ENCODE results near the gene A3GALT2. TPM values are rescaled to one million over a fixed set of nuclear protein-coding genes. Genes with fewer than 3 reads are reported as not detected.

A3GALT2 gene
- total RNA-seq, 1 donor from 2014 or later = not detected

DNA sequence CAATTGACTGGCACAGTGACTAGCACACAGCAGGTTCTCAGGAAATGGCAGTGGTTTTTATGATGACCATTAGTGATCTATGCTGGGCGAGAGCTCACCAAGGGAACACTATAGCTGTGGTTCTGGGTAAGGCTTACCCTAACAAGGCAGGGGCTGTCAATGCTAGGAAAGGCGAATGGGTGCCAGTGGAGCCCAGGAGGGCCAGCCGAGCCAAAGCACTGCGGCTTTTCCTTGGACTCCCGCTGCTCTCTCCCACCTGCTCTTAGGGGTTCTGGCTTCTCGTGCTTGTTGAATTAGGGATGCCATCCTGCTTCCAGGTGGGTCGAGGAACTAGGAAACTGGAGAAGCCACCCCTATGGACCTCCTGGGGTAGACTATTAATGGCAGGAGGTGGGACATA, 10.0 kb upstream of the A3GALT2 start:
- no peak for DNase-seq (ENCODE audit: low read depth)
- TF ChIP-seq, protein P1, sequence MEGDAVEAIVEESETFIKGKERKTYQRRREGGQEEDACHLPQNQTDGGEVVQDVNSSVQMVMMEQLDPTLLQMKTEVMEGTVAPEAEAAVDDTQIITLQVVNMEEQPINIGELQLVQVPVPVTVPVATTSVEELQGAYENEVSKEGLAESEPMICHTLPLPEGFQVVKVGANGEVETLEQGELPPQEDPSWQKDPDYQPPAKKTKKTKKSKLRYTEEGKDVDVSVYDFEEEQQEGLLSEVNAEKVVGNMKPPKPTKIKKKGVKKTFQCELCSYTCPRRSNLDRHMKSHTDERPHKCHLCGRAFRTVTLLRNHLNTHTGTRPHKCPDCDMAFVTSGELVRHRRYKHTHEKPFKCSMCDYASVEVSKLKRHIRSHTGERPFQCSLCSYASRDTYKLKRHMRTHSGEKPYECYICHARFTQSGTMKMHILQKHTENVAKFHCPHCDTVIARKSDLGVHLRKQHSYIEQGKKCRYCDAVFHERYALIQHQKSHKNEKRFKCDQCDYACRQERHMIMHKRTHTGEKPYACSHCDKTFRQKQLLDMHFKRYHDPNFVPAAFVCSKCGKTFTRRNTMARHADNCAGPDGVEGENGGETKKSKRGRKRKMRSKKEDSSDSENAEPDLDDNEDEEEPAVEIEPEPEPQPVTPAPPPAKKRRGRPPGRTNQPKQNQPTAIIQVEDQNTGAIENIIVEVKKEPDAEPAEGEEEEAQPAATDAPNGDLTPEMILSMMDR (conservative IDR thresholded peaks at IDR 0.05; ENCODE audit: low read depth, low read length) = no peak
- H3K4me3 ChIP-seq (ENCODE audit: low read depth, low read length) = no peak overlapping the region

DNA sequence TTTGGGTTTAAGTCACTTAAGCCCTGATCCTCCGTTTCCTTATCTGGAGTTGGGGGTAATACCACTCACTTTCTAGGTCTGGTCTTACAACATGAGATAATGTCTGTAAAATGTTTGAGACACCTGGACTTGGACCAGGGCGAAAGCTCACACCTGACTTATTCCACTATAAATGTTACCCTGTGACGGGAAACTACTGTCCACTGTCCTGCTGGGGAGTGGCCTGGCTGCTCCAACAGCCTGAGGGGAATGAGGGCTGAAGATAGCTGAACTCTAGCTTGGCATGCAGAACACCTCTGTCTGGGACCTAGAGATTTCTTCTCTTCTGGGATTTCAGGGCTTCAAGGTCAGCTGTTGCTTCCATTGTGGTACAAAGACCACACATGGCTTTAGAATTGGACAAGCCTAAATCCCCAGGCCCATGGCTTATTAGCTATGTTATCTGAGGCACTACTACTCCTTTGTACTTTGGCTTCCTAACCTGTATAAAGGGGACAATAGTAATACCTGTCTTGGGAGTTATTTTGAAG, 9.5 kb upstream of the A3GALT2 start:
- no peak for DNase-seq (ENCODE audit: low read depth)
- TF ChIP-seq, protein P1 (conservative IDR thresholded peaks at IDR 0.05; ENCODE audit: low read depth, low read length) = no peak
- no peak overlapping the region for H3K4me3 ChIP-seq (ENCODE audit: low read depth, low read length)

DNA sequence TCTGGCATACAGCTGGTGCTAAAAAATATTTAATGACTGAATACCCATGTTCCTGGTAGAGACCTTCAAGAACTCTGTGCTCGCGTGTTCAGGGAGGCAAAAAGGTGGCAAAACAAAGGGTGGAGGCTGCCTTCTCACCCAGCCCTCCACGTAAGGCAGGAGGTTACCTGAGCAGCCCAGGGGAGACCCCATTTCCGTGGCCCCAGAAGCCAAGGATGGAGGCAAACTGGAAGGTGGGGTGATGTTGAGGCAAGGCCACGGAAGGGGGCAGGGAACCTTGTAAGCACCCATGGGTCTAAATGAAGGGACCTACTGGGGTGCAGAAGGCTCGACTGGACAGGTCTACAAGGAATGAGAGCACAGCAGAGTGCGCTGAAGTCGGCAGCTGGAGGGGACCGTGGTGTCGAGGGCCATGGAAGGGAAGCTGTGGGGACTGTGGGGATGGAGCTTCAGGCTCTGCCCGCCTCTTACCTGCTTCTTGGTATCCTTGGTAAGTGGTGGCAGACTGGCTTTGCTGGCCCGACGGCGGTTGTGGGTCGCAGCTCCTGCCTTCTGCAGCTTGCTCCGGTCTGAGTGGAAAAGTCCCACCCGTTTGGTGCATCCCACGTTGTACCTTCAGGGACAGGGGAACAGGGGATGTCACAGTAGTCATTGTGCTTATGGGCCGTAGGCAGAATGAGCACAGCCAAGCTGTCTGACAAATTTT, 8.9 kb upstream of the A3GALT2 start:
- no peak overlapping the region for H3K4me3 ChIP-seq (ENCODE audit: low read depth, low read length)
- DNase-seq (ENCODE audit: low read depth) = no peak
- TF ChIP-seq, protein P1 (conservative IDR thresholded peaks at IDR 0.05; ENCODE audit: low read depth, low read length) = no peak

DNA sequence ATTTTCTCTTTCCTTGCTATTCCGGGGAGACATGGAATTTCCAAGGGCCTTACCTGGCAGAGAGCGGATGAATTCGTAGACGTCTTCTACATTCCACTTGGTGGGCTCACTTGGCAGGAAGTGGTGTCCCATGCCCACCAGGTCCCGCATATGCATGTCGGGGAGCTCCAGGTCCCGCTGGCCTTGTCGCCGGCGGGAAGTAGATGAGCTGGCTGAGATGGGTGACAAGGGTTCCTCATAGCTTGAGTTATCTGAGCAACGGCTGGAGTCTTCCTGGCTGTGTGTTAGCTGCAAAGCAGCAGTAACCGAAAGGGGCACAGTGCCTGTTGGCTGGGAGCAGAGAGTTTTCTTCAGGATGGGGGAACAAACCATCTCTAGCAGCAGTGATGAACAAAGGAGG, 7.9 kb upstream of the A3GALT2 start:
- no peak overlapping the region for H3K4me3 ChIP-seq (ENCODE audit: low read depth, low read length)
- TF ChIP-seq, protein P1 (conservative IDR thresholded peaks at IDR 0.05; ENCODE audit: low read depth, low read length) = no peak
- no peak for DNase-seq (ENCODE audit: low read depth)

DNA sequence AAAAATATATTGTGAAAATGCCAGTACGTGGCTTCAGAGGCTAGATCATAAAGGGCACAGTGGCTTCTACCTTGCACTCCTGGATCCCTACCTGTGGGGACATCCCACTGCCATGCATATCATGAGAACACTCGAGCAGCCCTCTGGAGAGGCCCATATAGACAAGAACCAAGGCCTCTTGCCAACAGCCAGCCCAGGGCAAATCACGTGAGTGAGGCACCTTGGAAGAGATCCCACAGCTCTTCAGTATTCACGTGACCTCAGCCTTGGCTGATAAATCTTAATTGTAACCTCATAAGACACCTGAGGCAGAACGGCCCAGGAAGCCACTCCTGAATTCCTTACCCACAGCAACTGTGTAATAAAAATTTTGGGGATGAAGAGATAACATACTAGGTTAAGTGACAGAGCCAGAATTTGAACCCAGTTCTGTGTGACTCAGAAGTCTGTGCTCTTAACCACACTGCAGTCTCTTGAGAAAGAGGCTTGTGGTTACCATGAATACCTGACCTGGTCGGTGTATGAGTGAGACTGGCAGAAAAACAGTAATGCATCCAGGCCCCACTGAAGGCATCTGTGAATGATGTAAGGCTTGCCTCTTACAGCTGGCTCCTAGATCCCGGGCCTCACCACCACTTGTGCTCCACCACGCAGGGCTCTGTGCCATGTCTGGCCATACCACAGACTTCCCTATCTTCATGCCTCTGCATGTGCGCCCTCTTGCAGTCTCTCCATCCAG, 6.9 kb upstream of the A3GALT2 start:
- TF ChIP-seq, protein P1 (conservative IDR thresholded peaks at IDR 0.05; ENCODE audit: low read depth, low read length) = no peak
- H3K4me3 ChIP-seq (ENCODE audit: low read depth, low read length) = no peak overlapping the region
- peak; percentile 67 for DNase-seq (ENCODE audit: low read depth)

DNA sequence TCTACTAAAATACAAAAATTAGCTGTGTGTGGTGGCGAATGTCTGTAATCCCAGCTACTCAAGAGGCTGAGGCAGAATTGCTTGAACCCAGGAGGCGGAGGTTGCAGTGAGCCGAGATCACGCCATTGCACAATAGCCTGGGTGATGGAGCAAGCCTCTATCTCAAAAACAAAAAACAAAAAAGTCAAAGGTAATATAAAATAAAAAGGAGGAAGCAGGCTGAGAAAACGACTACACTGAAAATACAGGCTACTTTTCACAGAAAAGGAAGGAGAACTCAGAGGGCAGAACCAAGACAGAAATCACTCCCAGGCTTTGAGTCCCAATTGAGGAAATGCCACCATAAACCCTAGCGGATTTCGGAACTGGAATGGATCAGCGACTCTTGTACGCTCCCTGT, 5.9 kb upstream of the A3GALT2 start:
- TF ChIP-seq, protein P1 (conservative IDR thresholded peaks at IDR 0.05; ENCODE audit: low read depth, low read length) = no peak
- no peak for DNase-seq (ENCODE audit: low read depth)
- H3K4me3 ChIP-seq (ENCODE audit: low read depth, low read length) = no peak overlapping the region
